Measurements from ENCODE around the gene SIGLEC14.
"Not testable (repeated sequence)": the region's sequence is repeated elsewhere in the genome, so short reads cannot be mapped to it uniquely, and the experiment has no call there.

GRCh38 chr19:51675911-51676565 is 29.4 kb upstream of the SIGLEC14 start:
- not testable (repeated sequence) for TF ChIP-seq JUND (IDR thresholded peaks at IDR 0.05); YY1 (IDR thresholded peaks at IDR 0.05; ENCODE audit: low read depth); POLR2AphosphoS5 (IDR thresholded peaks at IDR 0.05; ENCODE audit: low read depth, low read length); CHD2 (IDR thresholded peaks at IDR 0.05; ENCODE audit: low read length, partially characterized antibody); MAX (IDR thresholded peaks at IDR 0.05; ENCODE audit: low read depth); PBX3 (IDR thresholded peaks at IDR 0.05); TEAD4 (IDR thresholded peaks at IDR 0.05; ENCODE audit: borderline replicate concordance, insufficient read depth); SIN3A (IDR thresholded peaks at IDR 0.05; ENCODE audit: borderline replicate concordance, low read depth, low read length)
- TF ChIP-seq CTCF (IDR thresholded peaks at IDR 0.05) (peak; percentile 60), SMC3 (IDR thresholded peaks at IDR 0.05; ENCODE audit: low read depth, low read length) (0 out of 2 replicates have a peak, but pooled peaks have one; percentile 16), RAD21 (IDR thresholded peaks at IDR 0.05; ENCODE audit: low read length) (peak; percentile 16; the same call in 1 of the 2 replicates)
- TF ChIP-seq, protein P1, sequence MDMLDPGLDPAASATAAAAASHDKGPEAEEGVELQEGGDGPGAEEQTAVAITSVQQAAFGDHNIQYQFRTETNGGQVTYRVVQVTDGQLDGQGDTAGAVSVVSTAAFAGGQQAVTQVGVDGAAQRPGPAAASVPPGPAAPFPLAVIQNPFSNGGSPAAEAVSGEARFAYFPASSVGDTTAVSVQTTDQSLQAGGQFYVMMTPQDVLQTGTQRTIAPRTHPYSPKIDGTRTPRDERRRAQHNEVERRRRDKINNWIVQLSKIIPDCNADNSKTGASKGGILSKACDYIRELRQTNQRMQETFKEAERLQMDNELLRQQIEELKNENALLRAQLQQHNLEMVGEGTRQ (IDR thresholded peaks at IDR 0.05; ENCODE audit: borderline replicate concordance, low read depth, low read length), result not testable (repeated sequence)

Data from SK-N-SH (cell line).